HepG2 (cell line): ENCODE results near the gene LRRC45. TPM values are rescaled to one million over a fixed set of nuclear protein-coding genes. Genes with fewer than 3 reads are reported as not detected.
A peak's percentile ranks its signal among the peaks of the same experiment; 100 is the strongest.

ENCODE experiments used
- ERF ChIP-seq: IDR thresholded peaks from 2 replicates; pipeline ENCODE4 v1.6.1; 2018; ENCODE audit warnings: missing biosample characterization, missing genetic modification reagents
- GTF3A ChIP-seq: sonication (generic); formaldehyde crosslinking; conservative IDR thresholded peaks from 2 replicates; pipeline ENCODE4 v1.4.0; 2020; ENCODE audit warnings: mild to moderate bottlenecking, missing genetic modification reagents
- HES4 ChIP-seq: sonication (generic); formaldehyde crosslinking; IDR thresholded peaks from 2 replicates; pipeline ENCODE4 v1.9.0; 2021; ENCODE audit warnings: mild to moderate bottlenecking, missing genetic modification reagents, borderline replicate concordance
- HHEX ChIP-seq: IDR thresholded peaks from 2 replicates; pipeline ENCODE4 v1.6.1; 2016; ENCODE audit warnings: control low read depth
- HMG20A ChIP-seq: IDR thresholded peaks from 2 replicates; pipeline ENCODE4 v1.6.1; 2016; ENCODE audit warnings: borderline replicate concordance
- NPAS2 ChIP-seq: sonication (generic); formaldehyde crosslinking; IDR thresholded peaks from 2 replicates; pipeline ENCODE4 v1.8.0; 2022; ENCODE audit warnings: mild to moderate bottlenecking, missing genetic modification reagents, borderline replicate concordance
- RARG ChIP-seq: sonication (generic); formaldehyde crosslinking; IDR thresholded peaks from 2 replicates; pipeline ENCODE4 v1.4.0; 2020; ENCODE audit warnings: low read depth, mild to moderate bottlenecking, missing genetic modification reagents
- RBFOX2 ChIP-seq: fragments of 200-400 bp; formaldehyde crosslinking; IDR thresholded peaks from 2 replicates; pipeline ENCODE4 v1.6.1; 2017; ENCODE audit warnings: low read depth, mild to moderate bottlenecking, low read length
- SAFB2 ChIP-seq: sonication (generic); formaldehyde crosslinking; IDR thresholded peaks from 2 replicates; pipeline ENCODE4 v1.5.1; 2020; ENCODE audit warnings: missing genetic modification reagents, low read depth, mild to moderate bottlenecking, borderline replicate concordance
- SNRNP70 ChIP-seq: fragments of 200-400 bp; formaldehyde crosslinking; IDR thresholded peaks from 2 replicates; pipeline ENCODE4 v1.6.1; 2017; ENCODE audit warnings: mild to moderate bottlenecking, low read depth, low read length, moderate library complexity
- SPEN ChIP-seq: sonication (generic); formaldehyde crosslinking; IDR thresholded peaks from 2 replicates; pipeline ENCODE4 v1.5.1; 2020; ENCODE audit warnings: low read depth, mild to moderate bottlenecking, missing genetic modification reagents
- XRCC5 ChIP-seq: fragments of 200-400 bp; formaldehyde crosslinking; optimal IDR thresholded peaks from 2 replicates; pipeline ENCODE3; 2017; ENCODE audit warnings: mild to moderate bottlenecking, low read length
- ZBTB8A ChIP-seq: sonication (generic); formaldehyde crosslinking; IDR thresholded peaks from 2 replicates; pipeline ENCODE4 v1.4.0; 2020; ENCODE audit warnings: mild to moderate bottlenecking, low read depth, missing genetic modification reagents, borderline replicate concordance
- ZNF431 ChIP-seq: sonication (generic); formaldehyde crosslinking; IDR thresholded peaks from 2 replicates; pipeline ENCODE4 v1.9.0; 2022; ENCODE audit warnings: missing genetic modification reagents, low read depth, mild to moderate bottlenecking, borderline replicate concordance
- ZNF503 ChIP-seq: sonication (generic); formaldehyde crosslinking; IDR thresholded peaks from 2 replicates; pipeline ENCODE4 v1.4.0; 2020; ENCODE audit warnings: missing genetic modification reagents
- ZNF646 ChIP-seq: sonication (generic); formaldehyde crosslinking; IDR thresholded peaks from 2 replicates; pipeline ENCODE4 v1.9.0; 2021; ENCODE audit warnings: mild to moderate bottlenecking, missing genetic modification reagents
- ZNF788 ChIP-seq: sonication (generic); formaldehyde crosslinking; IDR thresholded peaks from 2 replicates; pipeline ENCODE4 v1.5.0; 2020; ENCODE audit warnings: mild to moderate bottlenecking, missing genetic modification reagents, borderline replicate concordance
- polyA plus RNA-seq, 8 experiments: library from polyadenylated mRNA; depleted of rRNA in 3 of 8; stranded (reverse) in 7 of 8; unstranded in 1 of 8; fragments of >200 nt; fragmentation: Illumina TruSeq in 4 of 8; extraction: Trizol in 4 of 8; gene quantifications; 2 replicates each; pipeline versions ENCODE4 v1.2.1 to v1.2.3, GENCODE V29; 2011 to 2016; ENCODE audit warnings: low read depth in 4 of 8, missing spikeins in 1 of 8, mixed read lengths in 1 of 8; ENCODE audit not compliant: insufficient read depth in 1 of 8
- total RNA-seq, 5 experiments: library from RNA; depleted of rRNA; stranded (reverse); fragments of >200 nt; fragmentation: Illumina TruSeq; extraction: Trizol; gene quantifications; 2 replicates each; pipeline ENCODE4 v1.2.3, GENCODE V29; 2016; ENCODE audit warnings: low read depth in 1 of 5
- TF ChIP-seq, protein P1 (sequence below): sonication (generic); formaldehyde crosslinking; conservative IDR thresholded peaks from 2 replicates; pipeline ENCODE4 v1.4.0; 2020; ENCODE audit warnings: missing genetic modification reagents
- TF ChIP-seq, protein P2 (sequence below): IDR thresholded peaks from 2 replicates; pipeline ENCODE4 v1.6.1; 2016; ENCODE audit warnings: missing genetic modification reagents, missing compliant biosample characterization

LRRC45 gene
- total and polyA plus RNA-seq, 2 of the 13 experiments (the other 11 are each of a cell fraction or from before 2014, with no cell fraction given): 11.6 to 48.1 TPM

DNA sequence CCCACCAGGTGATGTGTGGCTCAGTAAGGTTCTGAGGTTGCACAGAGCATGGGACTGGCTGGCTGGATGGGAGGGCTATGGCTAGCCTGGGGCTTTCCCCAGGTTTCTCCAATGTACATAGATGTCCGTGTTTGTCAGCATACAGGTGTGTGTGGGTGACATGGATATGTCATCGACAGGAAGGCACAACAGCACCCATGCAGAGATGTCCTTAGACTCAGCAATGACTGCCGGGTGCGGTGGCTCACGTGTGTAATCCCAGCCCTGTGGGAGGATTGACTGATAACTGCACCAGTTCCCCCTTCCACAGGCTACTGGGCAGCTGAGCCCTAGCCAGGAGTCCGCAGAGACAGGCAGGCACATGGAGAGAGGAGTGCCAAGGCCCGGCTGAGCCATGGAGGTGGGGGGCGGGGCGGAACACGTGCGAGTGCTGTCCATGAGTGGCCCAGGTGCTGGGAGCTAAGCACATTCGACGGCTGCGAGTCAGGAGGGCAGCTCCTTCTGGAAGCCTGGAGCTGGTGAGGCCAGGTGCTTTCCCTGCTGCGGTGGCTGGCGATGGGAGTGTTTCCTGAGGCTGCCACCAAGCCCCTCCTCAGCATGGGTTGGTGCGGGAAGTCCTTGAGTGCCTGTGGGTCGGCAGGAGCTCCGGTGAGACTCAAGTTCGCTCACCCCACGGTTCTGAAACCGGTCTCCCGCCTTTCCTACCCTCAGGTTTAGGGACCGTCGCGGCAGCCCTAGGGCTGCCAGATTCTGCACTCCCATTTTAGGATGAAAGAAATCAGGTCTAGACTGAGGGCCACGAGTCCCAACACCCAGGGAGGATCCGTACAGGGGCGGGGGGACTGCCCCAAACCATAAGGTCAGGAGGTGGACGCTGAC is 46.5 kb upstream of the LRRC45 start (continued):
- TF ChIP-seq, protein P1, sequence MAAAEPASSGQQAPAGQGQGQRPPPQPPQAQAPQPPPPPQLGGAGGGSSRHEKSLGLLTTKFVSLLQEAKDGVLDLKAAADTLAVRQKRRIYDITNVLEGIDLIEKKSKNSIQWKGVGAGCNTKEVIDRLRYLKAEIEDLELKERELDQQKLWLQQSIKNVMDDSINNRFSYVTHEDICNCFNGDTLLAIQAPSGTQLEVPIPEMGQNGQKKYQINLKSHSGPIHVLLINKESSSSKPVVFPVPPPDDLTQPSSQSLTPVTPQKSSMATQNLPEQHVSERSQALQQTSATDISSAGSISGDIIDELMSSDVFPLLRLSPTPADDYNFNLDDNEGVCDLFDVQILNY (CRISPR knock-in tag): no peak
- TF ChIP-seq HMG20A (CRISPR knock-in tag) (no peak; the same call in 1 of the 2 replicates), ZNF788 (CRISPR knock-in tag) (no peak), HES4 (CRISPR knock-in tag) (0 out of 2 replicates have a peak, but pooled peaks have one; percentile 55), GTF3A (CRISPR knock-in tag) (no peak), RBFOX2 (no peak), ZNF646 (CRISPR knock-in tag) (no peak), SNRNP70 (no peak), NPAS2 (CRISPR knock-in tag) (no peak), XRCC5 (peak; percentile 48), ZNF431 (0 out of 2 replicates have a peak, but pooled peaks have one; percentile 54), ERF (CRISPR knock-in tag) (peak; percentile 54; the same call in 1 of the 2 replicates), SAFB2 (no peak; the same call in 1 of the 2 replicates), RARG (CRISPR knock-in tag) (no peak), HHEX (CRISPR knock-in tag) (no peak), ZNF503 (CRISPR knock-in tag) (no peak), SPEN (CRISPR knock-in tag) (no peak), ZBTB8A (CRISPR knock-in tag) (no peak)
- TF ChIP-seq, protein P2, sequence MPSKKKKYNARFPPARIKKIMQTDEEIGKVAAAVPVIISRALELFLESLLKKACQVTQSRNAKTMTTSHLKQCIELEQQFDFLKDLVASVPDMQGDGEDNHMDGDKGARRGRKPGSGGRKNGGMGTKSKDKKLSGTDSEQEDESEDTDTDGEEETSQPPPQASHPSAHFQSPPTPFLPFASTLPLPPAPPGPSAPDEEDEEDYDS (CRISPR knock-in tag): no peak
